Natural killer cell (primary cell): ENCODE data around the gene CLEC10A. TPM values are rescaled to one million over a fixed set of nuclear protein-coding genes. Genes with fewer than 3 reads are reported as not detected.

Experiments
- ATAC-seq, 3 donors: fragments of 150-1000 bp in 2 of 3; fragments of 200-7000 bp in 1 of 3; cut with Tn5 transposase; 1 replicate in 1 of 3; 2 replicates in 2 of 3; pipeline ENCODE4 v1.10.0; 2021; ENCODE audit warnings: mild to moderate bottlenecking in 2 of 3, moderate library complexity in 2 of 3
- DNase-seq, 2 donors: peaks; one replicate each; pipeline versions ENCODE4 v3.0.0 to v3.0.0-alpha.2; 2013 to 2021; ENCODE audit warnings: mixed read lengths in 1 of 2
- H3K27ac ChIP-seq: one replicate; pipeline ENCODE4 v1.5.1; 2013; ENCODE audit warnings: mild to moderate bottlenecking, low read length
- H3K27me3 ChIP-seq: one replicate; pipeline ENCODE4 v1.6.1; 2013; ENCODE audit warnings: low read length; ENCODE audit not compliant: control insufficient read depth, insufficient read depth
- H3K36me3 ChIP-seq: one replicate; pipeline ENCODE4 v1.6.1; 2013; ENCODE audit warnings: low read length; ENCODE audit not compliant: control insufficient read depth, insufficient read depth
- H3K4me1 ChIP-seq: one replicate; pipeline ENCODE4 v1.6.1; 2013; ENCODE audit warnings: low read length; ENCODE audit not compliant: control insufficient read depth, insufficient read depth
- H3K4me3 ChIP-seq: one replicate; pipeline ENCODE4 v1.5.1; 2013; ENCODE audit warnings: low read length
- H3K9me3 ChIP-seq: one replicate; pipeline ENCODE4 v1.6.1; 2013; ENCODE audit warnings: low read length; ENCODE audit not compliant: control insufficient read depth, insufficient read depth
- H3K27ac Mint-ChIP-seq, 2 donors: one replicate each; pipeline ENCODE4 v1.8.0; 2022; ENCODE audit warnings: mild to moderate bottlenecking in 2 of 2, mixed read lengths in 2 of 2, moderate library complexity in 1 of 2
- H3K27me3 Mint-ChIP-seq, 2 donors: one replicate each; pipeline ENCODE4 v1.8.0; 2022; ENCODE audit warnings: low read depth in 2 of 2, mixed read lengths in 2 of 2
- H3K36me3 Mint-ChIP-seq: one replicate; pipeline ENCODE4 v1.8.0; 2022; ENCODE audit warnings: mixed read lengths
- H3K4me1 Mint-ChIP-seq, 2 donors: one replicate each; pipeline ENCODE4 v1.8.0; 2022; ENCODE audit warnings: mixed read lengths in 2 of 2
- H3K4me3 Mint-ChIP-seq: one replicate; pipeline ENCODE4 v1.8.0; 2022; ENCODE audit warnings: mild to moderate bottlenecking, moderate library complexity, mixed read lengths
- H3K9me3 Mint-ChIP-seq, 2 donors: one replicate each; pipeline ENCODE4 v1.8.0; 2022; ENCODE audit warnings: mixed read lengths in 2 of 2
- CTCF ChIP-seq: fragments of 200-600 bp; IDR thresholded peaks from one replicate; pipeline ENCODE4 v1.8.0; 2022; ENCODE audit warnings: antibody characterized with exemption
- WGBS: methylation state at CpG from one replicate; pipeline ENCODE4 v1.1.7; 2013; ENCODE audit warnings: missing lambda C conversion rate; ENCODE audit not compliant: insufficient coverage; 5-methylcytosine and 5-hydroxymethylcytosine counted together
- intact Hi-C: fragments of 100-400 bp; cut with micrococcal nuclease; formaldehyde crosslinking; loops from one replicate; pipeline ENCODE4 v1.14.2; 2022
- total RNA-seq, 4 donors: library from RNA; stranded (reverse); fragments of 120-200 nt in 1 of 4; gene quantifications; one replicate each; pipeline versions ENCODE4 v1.2.3 to v1.2.4, GENCODE V29; 2013 to 2022

CLEC10A gene
- total RNA-seq, 3 donors from 2014 or later (not counting 1 experiment from before 2014, with no cell fraction given) = 0.54 to 2.2 (median 1.8) TPM

DNA sequence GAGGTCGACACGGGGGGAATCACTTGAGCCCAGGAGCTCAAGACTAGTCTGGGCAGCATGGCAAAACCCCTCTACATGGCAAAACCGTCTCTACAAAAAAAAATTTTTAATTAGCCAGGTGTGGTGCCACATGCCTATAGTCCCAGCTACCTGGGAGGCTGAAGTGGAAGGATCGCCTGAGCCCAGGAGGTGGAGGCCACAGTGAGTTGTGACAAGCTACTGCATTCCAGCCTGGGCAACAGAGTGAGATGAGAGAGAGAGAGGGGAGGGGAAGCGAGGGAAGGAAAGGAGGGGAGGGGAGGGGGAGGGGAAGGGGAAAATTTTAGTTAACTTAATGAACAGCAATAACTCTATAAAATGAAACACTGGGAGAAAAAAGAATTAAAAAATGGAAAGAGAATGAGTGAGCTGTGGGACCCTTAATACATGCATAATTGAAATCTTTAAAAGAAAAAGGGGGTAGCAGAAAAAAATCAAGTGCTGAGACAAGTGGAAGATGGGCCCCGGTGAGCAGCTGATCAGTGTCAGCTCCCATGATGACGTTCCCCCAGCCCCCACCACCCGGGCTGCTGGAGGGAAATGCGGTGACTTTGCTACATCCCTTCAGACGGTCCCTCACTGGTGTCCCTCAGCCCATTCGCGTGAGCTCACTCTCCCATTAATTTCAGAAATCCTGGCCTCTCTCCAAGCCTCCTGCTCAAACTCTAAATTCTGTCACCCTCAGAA, 31.9 kb upstream of the CLEC10A start:
- Histone ChIP-seq H3K27ac (no peak overlapping the region), H3K27me3 (no peaks in the 10 kb centered on the region), H3K4me1 (peaks cover 33% of the 10 kb centered on the region), H3K9me3 (no peaks in the 10 kb centered on the region), H3K36me3 (no peaks in the 10 kb centered on the region), H3K4me3 (no peak overlapping the region)
- ATAC-seq = no peak
- TF ChIP-seq CTCF = no peak
- Mint-ChIP-seq H3K9me3 (no peaks in the 10 kb centered on the region), H3K27ac (no peak overlapping the region), H3K27me3 (peaks cover 0 to 4% of the 10 kb centered on the region in 2 donors), H3K36me3 (no peaks in the 10 kb centered on the region), H3K4me1 (peaks cover 15 to 29% of the 10 kb centered on the region in 2 donors), H3K4me3 (no peak overlapping the region)
- WGBS = 65% methylated on average over 11 of the region's 12 CpGs
- no peak for DNase-seq
- intact Hi-C loops = no loop called here

DNA sequence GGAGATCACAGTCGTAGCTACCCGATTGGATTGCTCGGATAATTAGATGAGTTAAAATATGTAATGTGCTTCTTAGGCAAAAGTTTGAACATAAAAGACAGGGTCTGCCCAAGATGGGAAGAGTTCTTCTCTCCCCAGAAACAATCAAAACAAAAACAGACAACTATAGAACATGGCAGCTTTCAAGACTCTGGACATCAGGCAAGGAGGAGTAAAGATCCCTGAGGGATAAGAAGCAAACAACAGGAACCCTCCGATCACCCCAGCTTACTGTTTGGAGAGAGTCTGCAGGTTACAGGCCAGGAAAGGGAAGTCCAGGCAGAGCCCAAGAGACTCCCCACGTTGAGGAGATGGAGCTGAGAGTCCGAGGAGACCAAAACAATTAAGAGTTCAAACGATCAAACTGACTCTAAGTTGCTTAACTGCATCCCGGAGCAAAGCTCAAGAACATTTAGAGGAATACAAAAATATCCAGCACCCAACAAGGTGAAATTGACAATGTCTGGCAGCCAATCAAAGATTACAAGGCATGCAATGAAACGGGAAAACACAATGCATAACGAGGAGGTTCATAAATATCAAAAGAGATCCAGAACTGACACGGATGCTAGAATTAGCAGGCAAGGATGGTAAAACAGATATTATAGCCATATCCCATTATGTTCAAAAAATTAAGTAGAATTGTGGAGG, 30.7 kb upstream of the CLEC10A start:
- Histone ChIP-seq H3K36me3 (no peaks in the 10 kb centered on the region), H3K9me3 (no peaks in the 10 kb centered on the region), H3K27me3 (no peaks in the 10 kb centered on the region), H3K27ac (no peak overlapping the region), H3K4me3 (no peak overlapping the region), H3K4me1 (peaks cover 33% of the 10 kb centered on the region)
- H3K27ac Mint-ChIP-seq = no peak overlapping the region
- H3K36me3 Mint-ChIP-seq = no peaks in the 10 kb centered on the region
- H3K27me3 Mint-ChIP-seq = peaks cover 0 to 4% of the 10 kb centered on the region in 2 donors
- DNase-seq (no peak), ATAC-seq (no peak)
- intact Hi-C loops = no loop called here
- no peak overlapping the region for H3K4me3 Mint-ChIP-seq
- 69% methylated on average over 11 of the region's 11 CpGs for WGBS
- H3K9me3 Mint-ChIP-seq = no peaks in the 10 kb centered on the region
- no peak for TF ChIP-seq CTCF
- peaks cover 15 to 29% of the 10 kb centered on the region in 2 donors for H3K4me1 Mint-ChIP-seq

- Histone ChIP-seq H3K27me3 (no peaks in the 10 kb centered on the region), H3K4me3 (no peak overlapping the region), H3K36me3 (no peaks in the 10 kb centered on the region), H3K27ac (no peak overlapping the region), H3K9me3 (no peaks in the 10 kb centered on the region), H3K4me1 (peaks cover 27% of the 10 kb centered on the region)
- peak overlapping the region in 1 of 2 donors; percentile 29 for H3K27ac Mint-ChIP-seq
- ATAC-seq = peak; percentile 19 to 30 (median 24)
- H3K36me3 Mint-ChIP-seq = no peaks in the 10 kb centered on the region
- peaks cover 15 to 25% of the 10 kb centered on the region in 2 donors for H3K4me1 Mint-ChIP-seq
- intact Hi-C loops = no loop called here
- 56% methylated on average over 10 of the region's 10 CpGs for WGBS
- TF ChIP-seq CTCF = no peak
- H3K9me3 Mint-ChIP-seq = no peaks in the 10 kb centered on the region
- DNase-seq = no peak
- H3K27me3 Mint-ChIP-seq = peaks cover 0 to 4% of the 10 kb centered on the region in 2 donors
- no peak overlapping the region for H3K4me3 Mint-ChIP-seq
Measured at GRCh38 chr17:7109461-7110322, 29.6 kb upstream of the CLEC10A start.
